ENCODE data around the gene KBTBD12.

The KBTBD12 gene

GRCh38 chr3:128001576-128001975, 86.5 kb downstream of the KBTBD12 start:
- no peak for DNase-seq (ENCODE audit: extremely low read depth, low read depth)
- TF ChIP-seq, protein P1, sequence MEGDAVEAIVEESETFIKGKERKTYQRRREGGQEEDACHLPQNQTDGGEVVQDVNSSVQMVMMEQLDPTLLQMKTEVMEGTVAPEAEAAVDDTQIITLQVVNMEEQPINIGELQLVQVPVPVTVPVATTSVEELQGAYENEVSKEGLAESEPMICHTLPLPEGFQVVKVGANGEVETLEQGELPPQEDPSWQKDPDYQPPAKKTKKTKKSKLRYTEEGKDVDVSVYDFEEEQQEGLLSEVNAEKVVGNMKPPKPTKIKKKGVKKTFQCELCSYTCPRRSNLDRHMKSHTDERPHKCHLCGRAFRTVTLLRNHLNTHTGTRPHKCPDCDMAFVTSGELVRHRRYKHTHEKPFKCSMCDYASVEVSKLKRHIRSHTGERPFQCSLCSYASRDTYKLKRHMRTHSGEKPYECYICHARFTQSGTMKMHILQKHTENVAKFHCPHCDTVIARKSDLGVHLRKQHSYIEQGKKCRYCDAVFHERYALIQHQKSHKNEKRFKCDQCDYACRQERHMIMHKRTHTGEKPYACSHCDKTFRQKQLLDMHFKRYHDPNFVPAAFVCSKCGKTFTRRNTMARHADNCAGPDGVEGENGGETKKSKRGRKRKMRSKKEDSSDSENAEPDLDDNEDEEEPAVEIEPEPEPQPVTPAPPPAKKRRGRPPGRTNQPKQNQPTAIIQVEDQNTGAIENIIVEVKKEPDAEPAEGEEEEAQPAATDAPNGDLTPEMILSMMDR (IDR thresholded peaks at IDR 0.05; ENCODE audit: low read depth, low read length, missing control alignments), result no peak
- no peak overlapping the region for H3K4me3 ChIP-seq (replicated peaks; ENCODE audit: low read depth, low read length)

GRCh38 chr3:128004661-128005060, 89.6 kb downstream of the KBTBD12 start:
- no peak overlapping the region for H3K4me3 ChIP-seq (replicated peaks; ENCODE audit: low read depth, low read length)
- no peak for DNase-seq (ENCODE audit: extremely low read depth, low read depth)
- TF ChIP-seq, protein P1 (IDR thresholded peaks at IDR 0.05; ENCODE audit: low read depth, low read length, missing control alignments), result no peak

GRCh38 chr3:128006061-128007032, 91.3 kb downstream of the KBTBD12 start:
- no peak for DNase-seq (ENCODE audit: extremely low read depth, low read depth)
- no peak overlapping the region for H3K4me3 ChIP-seq (replicated peaks; ENCODE audit: low read depth, low read length)

GRCh38 chr3:128007033-128007424, 92.0 kb downstream of the KBTBD12 start:
- H3K4me3 ChIP-seq (replicated peaks; ENCODE audit: low read depth, low read length), result no peak overlapping the region
- no peak for DNase-seq (ENCODE audit: extremely low read depth, low read depth)
- TF ChIP-seq, protein P1 (IDR thresholded peaks at IDR 0.05; ENCODE audit: low read depth, low read length, missing control alignments), result no peak

More at GRCh38 chr3:128006061-128007032, 91.3 kb downstream of the KBTBD12 start:
- TF ChIP-seq, protein P1 (IDR thresholded peaks at IDR 0.05; ENCODE audit: low read depth, low read length, missing control alignments), result no peak

GRCh38 chr3:128009952-128010846, 95.2 kb downstream of the KBTBD12 start:
- no peak overlapping the region for H3K4me3 ChIP-seq (replicated peaks; ENCODE audit: low read depth, low read length)
- no peak for DNase-seq (ENCODE audit: extremely low read depth, low read depth)
- TF ChIP-seq, protein P1 (IDR thresholded peaks at IDR 0.05; ENCODE audit: low read depth, low read length, missing control alignments), result no peak

DNA sequence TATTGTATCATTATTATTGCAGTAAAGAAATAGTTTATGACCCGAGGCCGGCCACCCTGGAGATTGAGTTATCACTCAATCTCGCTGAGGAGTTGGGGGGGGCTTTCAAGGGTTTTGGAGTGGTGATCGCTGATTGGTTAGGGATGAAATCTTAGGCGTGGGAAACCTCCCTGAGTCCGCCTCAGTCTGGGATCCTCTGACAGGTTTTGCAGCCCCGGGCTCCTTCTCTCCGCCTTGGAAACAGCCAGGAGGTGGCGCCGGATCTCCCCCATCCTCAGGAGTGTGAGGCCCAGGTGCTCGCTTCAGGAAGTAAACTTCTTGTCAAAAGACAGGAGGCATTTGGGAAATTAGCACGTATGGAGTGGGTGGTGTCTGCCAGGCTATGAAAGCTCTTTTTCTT, 96.1 kb downstream of the KBTBD12 start:
- no peak overlapping the region for H3K4me3 ChIP-seq (replicated peaks; ENCODE audit: low read depth, low read length)
- DNase-seq (ENCODE audit: extremely low read depth, low read depth), result no peak
- TF ChIP-seq, protein P1 (IDR thresholded peaks at IDR 0.05; ENCODE audit: low read depth, low read length, missing control alignments), result peak; percentile 55

Data from HFF-Myc (cell line).